ENCODE results near the gene GCNT1. TPM values are rescaled to one million over a fixed set of nuclear protein-coding genes. Genes with fewer than 3 reads are reported as not detected.

GCNT1 gene
- total and polyA plus RNA-seq, 2 of the 4 experiments (the other 2 are of a cell fraction) = 12.5 to 46.6 TPM

- Histone ChIP-seq H3K23ac (ENCODE audit: low read depth, low read length) (no peak overlapping the region), H2AFZ (replicated peaks; ENCODE audit: low read length, poor library complexity) (peak overlapping the region; percentile 41), H2BK15ac (ENCODE audit: low read depth, low read length) (no peak overlapping the region), H2AK5ac (ENCODE audit: low read depth, low read length) (no peak overlapping the region), H3K4me1 (ENCODE audit: control insufficient read depth, insufficient read depth, low read length) (peaks cover 2% of the 10 kb centered on the region; the same call in 1 of the 2 replicates), H3K4ac (ENCODE audit: low read depth, low read length) (no peak overlapping the region), H2BK120ac (ENCODE audit: low read depth, low read length) (no peak overlapping the region), H3K56ac (ENCODE audit: extremely low read depth, insufficient read depth, low read length) (no peak overlapping the region), H3K79me1 (ENCODE audit: low read depth in 1 of 2, low read length in 2 of 2) (no peaks in the 10 kb centered on the region), H4K91ac (ENCODE audit: insufficient read depth, low read depth, low read length) (no peak overlapping the region), H3K36me3 (ENCODE audit: control insufficient read depth, insufficient read depth, low read length) (no peaks in the 10 kb centered on the region), H4K5ac (ENCODE audit: low read depth, low read length) (no peak overlapping the region), H4K20me1 (ENCODE audit: insufficient read depth, low read length) (no peaks in the 10 kb centered on the region), H3K14ac (replicated peaks; ENCODE audit: low read depth, low read length) (no peak overlapping the region), H3K18ac (ENCODE audit: low read depth, low read length) (no peak overlapping the region), H2BK20ac (ENCODE audit: low read depth, low read length) (no peak overlapping the region), H3K4me3 (ENCODE audit: insufficient read depth, low read depth, low read length) (no peak overlapping the region), H4K8ac (ENCODE audit: low read depth in 2 of 2, low read length in 2 of 2) (no peak overlapping the region), H3K27ac (ENCODE audit: insufficient read depth, low read length) (no peak overlapping the region), H3K9me3 (ENCODE audit: control insufficient read depth, insufficient read depth, low read length) (no peaks in the 10 kb centered on the region), H2BK5ac (ENCODE audit: low read depth, low read length, poor library complexity, severe bottlenecking) (no peak overlapping the region), H3K27me3 (ENCODE audit: control insufficient read depth, insufficient read depth, low read length) (no peaks in the 10 kb centered on the region), H3K4me2 (ENCODE audit: low read depth, low read length) (no peak overlapping the region), H2AK9ac (replicated peaks; ENCODE audit: low read depth, low read length, poor library complexity) (no peak overlapping the region), H3K9me1 (ENCODE audit: insufficient read depth, low read length) (0 out of 2 replicates have a peak, but pooled peaks cover 2% of the 10 kb centered on the region), H3K9ac (ENCODE audit: low read depth, low read length) (no peak overlapping the region)
- ChIA-PET POLR2A (ENCODE audit: unreplicated experiment) (no interaction called here), CTCF (no interaction called here)
- dilution Hi-C loops (cut with HindIII; ENCODE audit: low sequenced_read_pairs, unreplicated experiment) (no loop called here), intact Hi-C loops (cut with micrococcal nuclease) (no loop called here), in situ Hi-C loops (cut with MboI; ENCODE audit: low sequenced_read_pairs) (no loop called here)
- TF ChIP-seq ELK1 (IDR thresholded peaks at IDR 0.05; ENCODE audit: borderline replicate concordance, low read depth, low read length) (no peak), FOS (IDR thresholded peaks at IDR 0.05; ENCODE audit: low read depth, low read length) (no peak), NFE2L2 (IDR thresholded peaks at IDR 0.05; ENCODE audit: low read depth, low read length) (no peak), RFX5 (IDR thresholded peaks at IDR 0.05; ENCODE audit: low read depth, low read length) (no peak), CTCF (conservative IDR thresholded peaks at IDR 0.05; ENCODE audit: low read depth, low read length) (no peak), BHLHE40 (IDR thresholded peaks at IDR 0.05; ENCODE audit: low read depth, low read length) (no peak), SMC3 (IDR thresholded peaks at IDR 0.05; ENCODE audit: low read depth, low read length) (no peak), CHD1 (IDR thresholded peaks at IDR 0.05; ENCODE audit: low read depth, low read length) (no peak), MXI1 (IDR thresholded peaks at IDR 0.05; ENCODE audit: borderline replicate concordance, low read depth, low read length) (no peak), CEBPB (IDR thresholded peaks at IDR 0.05; ENCODE audit: low read depth, low read length) (no peak)
- DNase-seq (no peak), ATAC-seq (ENCODE audit: low read depth) (no peak)
- 77% methylated on average over 4 of the region's 9 CpGs; no CpG with 5 or more reads in 1 of the 2 experiments for WGBS, 2 experiments (ENCODE audit: extremely low coverage in 2 of 2, insufficient read length in 1 of 2)
- BruUV-seq (replicated peaks) = no TSS peak
These were observed 78.2 kb downstream of the GCNT1 start for GRCh38 chr9:76537150-76537646.
